Neural progenitor cell (in vitro differentiated cells): ENCODE measurements around the gene PHLDA2. TPM values are rescaled to one million over a fixed set of nuclear protein-coding genes. Genes with fewer than 3 reads are reported as not detected.

ENCODE experiments used
- DNase-seq: peaks from one replicate; pipeline ENCODE4 v3.0.0-alpha.2; 2016; ENCODE audit warnings: low spot score
- H2AFZ ChIP-seq: fragments of 200-600 bp; sonication (generic); replicated peaks from 2 replicates; pipeline ENCODE4 v1.6.1; 2016; ENCODE audit warnings: antibody characterized with exemption
- H3F3A ChIP-seq: fragments of 200-600 bp; sonication (generic); 2 replicates; pipeline ENCODE4 v1.6.1; 2016; ENCODE audit warnings: antibody characterized with exemption, low read depth
- H3K27ac ChIP-seq: fragments of 200-600 bp; sonication (generic); 2 replicates; pipeline ENCODE4 v1.5.1; 2016; ENCODE audit warnings: mild to moderate bottlenecking
- H3K27me3 ChIP-seq: fragments of 200-600 bp; sonication (generic); 2 replicates; pipeline ENCODE4 v1.6.1; 2016; ENCODE audit warnings: mild to moderate bottlenecking, moderate library complexity
- H3K36me3 ChIP-seq: fragments of 200-600 bp; sonication (generic); 2 replicates; pipeline ENCODE4 v1.5.1; 2016
- H3K4me1 ChIP-seq: fragments of 200-600 bp; sonication (generic); 2 replicates; pipeline ENCODE4 v1.6.1; 2016; ENCODE audit warnings: mixed run types
- H3K4me2 ChIP-seq: fragments of 200-600 bp; sonication (generic); 2 replicates; pipeline ENCODE4 v1.6.1; 2016
- H3K4me3 ChIP-seq: fragments of 200-600 bp; sonication (generic); 2 replicates; pipeline ENCODE4 v1.5.1; 2016
- H3K79me2 ChIP-seq: fragments of 200-600 bp; sonication (generic); 2 replicates; pipeline ENCODE4 v1.6.1; 2016; ENCODE audit warnings: low read depth
- H3K9ac ChIP-seq: fragments of 200-600 bp; sonication (generic); 2 replicates; pipeline ENCODE4 v1.6.1; 2016
- H3K9me3 ChIP-seq: fragments of 200-600 bp; sonication (generic); 2 replicates; pipeline ENCODE4 v1.5.1; 2016; ENCODE audit warnings: low read depth
- H4K20me1 ChIP-seq: fragments of 200-600 bp; sonication (generic); 2 replicates; pipeline ENCODE4 v1.6.1; 2016; ENCODE audit warnings: low read depth
- H3K27ac Mint-ChIP-seq: 3 replicates; pipeline ENCODE4 v1.8.0; 2021; ENCODE audit warnings: mixed read lengths
- H3K27me3 Mint-ChIP-seq: 2 replicates; pipeline ENCODE4 v1.8.0; 2022; ENCODE audit warnings: low read depth, mild to moderate bottlenecking, inconsistent platforms, moderate library complexity, mixed read lengths; ENCODE audit not compliant: insufficient read depth
- H3K36me3 Mint-ChIP-seq: 3 replicates; pipeline ENCODE4 v1.8.0; 2021; ENCODE audit warnings: mixed read lengths
- H3K4me1 Mint-ChIP-seq: 3 replicates; pipeline ENCODE4 v1.8.0; 2021; ENCODE audit warnings: mixed read lengths
- H3K4me3 Mint-ChIP-seq: 3 replicates; pipeline ENCODE4 v1.8.0; 2021; ENCODE audit warnings: mild to moderate bottlenecking, moderate library complexity, mixed read lengths
- H3K9me3 Mint-ChIP-seq: 3 replicates; pipeline ENCODE4 v1.8.0; 2020; ENCODE audit warnings: mixed read lengths
- CTCF ChIP-seq: fragments of 200-600 bp; sonication (generic); IDR thresholded peaks from 2 replicates; pipeline ENCODE4 v1.5.1; 2017; ENCODE audit warnings: antibody characterized with exemption, mild to moderate bottlenecking
- EZH2 ChIP-seq: fragments of 200-600 bp; sonication (generic); IDR thresholded peaks from 2 replicates; pipeline ENCODE4 v1.6.1; 2017; ENCODE audit warnings: antibody characterized with exemption, mild to moderate bottlenecking, moderate library complexity
- EZH2phosphoT487 ChIP-seq: fragments of 200-600 bp; sonication (generic); IDR thresholded peaks from 2 replicates; pipeline ENCODE4 v1.6.1; 2017; ENCODE audit warnings: antibody characterized with exemption
- total RNA-seq: library from RNA; depleted of rRNA; stranded (reverse); fragments of >200 nt; gene quantifications from 2 replicates; pipeline ENCODE4 v1.2.3, GENCODE V29; 2015; ENCODE audit warnings: low replicate concordance

Gene PHLDA2
- total RNA-seq, 1 donor from 2014 or later: not detected

GRCh38 chr11:2975594-2975993, 46.4 kb upstream of the PHLDA2 start:
- peaks cover 82% of the 10 kb centered on the region for H3K79me2 ChIP-seq
- Mint-ChIP-seq H3K36me3 (peaks cover 26% of the 10 kb centered on the region), H3K4me3 (no peak overlapping the region), H3K4me1 (no peaks in the 10 kb centered on the region), H3K9me3 (no peaks in the 10 kb centered on the region), H3K27me3 (no peaks in the 10 kb centered on the region), H3K27ac (no peak overlapping the region)
- H3K36me3 ChIP-seq: peaks cover 9% of the 10 kb centered on the region
- H3F3A ChIP-seq: no peaks in the 10 kb centered on the region
- no peaks in the 10 kb centered on the region for H3K27me3 ChIP-seq
- H3K4me3 ChIP-seq: no peak overlapping the region
- H3K27ac ChIP-seq: no peak overlapping the region
- peak; percentile 51 for TF ChIP-seq CTCF
- TF ChIP-seq EZH2: no peak
- H3K9me3 ChIP-seq: no peaks in the 10 kb centered on the region
- no peak overlapping the region for H3K4me2 ChIP-seq
- H2AFZ ChIP-seq: no peak overlapping the region
- H3K4me1 ChIP-seq: no peaks in the 10 kb centered on the region
- no peak overlapping the region for H3K9ac ChIP-seq
- peak; percentile 45 for DNase-seq
- peaks cover 79% of the 10 kb centered on the region for H4K20me1 ChIP-seq

GRCh38 chr11:2974272-2974671, 45.1 kb upstream of the PHLDA2 start:
- Histone ChIP-seq H3K9me3 (no peaks in the 10 kb centered on the region), H3K79me2 (peaks cover 75% of the 10 kb centered on the region), H3K36me3 (peaks cover 9% of the 10 kb centered on the region), H3F3A (no peaks in the 10 kb centered on the region), H3K4me1 (no peaks in the 10 kb centered on the region), H3K9ac (no peak overlapping the region), H4K20me1 (peaks cover 66% of the 10 kb centered on the region), H3K27ac (no peak overlapping the region), H3K4me3 (no peak overlapping the region), H2AFZ (no peak overlapping the region), H3K4me2 (no peak overlapping the region), H3K27me3 (no peaks in the 10 kb centered on the region)
- Mint-ChIP-seq H3K4me3 (no peak overlapping the region), H3K4me1 (no peaks in the 10 kb centered on the region), H3K9me3 (no peaks in the 10 kb centered on the region), H3K27me3 (no peaks in the 10 kb centered on the region), H3K27ac (no peak overlapping the region), H3K36me3 (peaks cover 36% of the 10 kb centered on the region)
- no peak for DNase-seq
- TF ChIP-seq EZH2 (no peak), CTCF (no peak), EZH2phosphoT487 (no peak)

- Histone ChIP-seq H2AFZ (no peak overlapping the region), H3K4me1 (no peaks in the 10 kb centered on the region), H3K4me3 (no peak overlapping the region), H3K4me2 (no peak overlapping the region), H3K27ac (no peak overlapping the region), H4K20me1 (peaks cover 39% of the 10 kb centered on the region), H3K79me2 (peaks cover 50% of the 10 kb centered on the region), H3K9ac (no peak overlapping the region), H3F3A (no peaks in the 10 kb centered on the region), H3K9me3 (no peaks in the 10 kb centered on the region), H3K27me3 (no peaks in the 10 kb centered on the region), H3K36me3 (peaks cover 10% of the 10 kb centered on the region)
- Mint-ChIP-seq H3K4me1 (no peaks in the 10 kb centered on the region), H3K9me3 (no peaks in the 10 kb centered on the region), H3K27me3 (no peaks in the 10 kb centered on the region), H3K27ac (no peak overlapping the region), H3K36me3 (peaks cover 56% of the 10 kb centered on the region), H3K4me3 (no peak overlapping the region)
- no peak for DNase-seq
- TF ChIP-seq EZH2phosphoT487 (no peak), CTCF (no peak), EZH2 (no peak)
These were observed 39.2 kb upstream of the PHLDA2 start for GRCh38 chr11:2968341-2968900.
